Gastroesophageal sphincter (tissue), 3 donors: Measurements from ENCODE around the gene TMEM131.

Source experiments
- CTCF ChIP-seq, 4 experiments: fragments of 200-600 bp in 2 of 4; fragments of 450-650 bp in 2 of 4; sonication (generic) in 1 of 4; IDR thresholded peaks; one replicate each; pipeline ENCODE4 v1.5.1; 2017 to 2019; ENCODE audit warnings: antibody characterized with exemption in 4 of 4, mild to moderate bottlenecking in 2 of 4, moderate library complexity in 2 of 4
- POLR2A ChIP-seq, 2 donors: fragments of 450-650 bp; IDR thresholded peaks; one replicate each; pipeline ENCODE4 v1.6.1; 2017; ENCODE audit warnings: antibody characterized with exemption in 2 of 2, mild to moderate bottlenecking in 2 of 2, moderate library complexity in 1 of 2
- POLR2AphosphoS5 ChIP-seq: sonication (generic); formaldehyde crosslinking; IDR thresholded peaks from one replicate; pipeline ENCODE4 v1.6.1; 2017; ENCODE audit warnings: antibody characterized with exemption

- TF ChIP-seq CTCF (IDR thresholded peaks at IDR 0.05) (no peak), POLR2A (IDR thresholded peaks at IDR 0.05) (no peak), POLR2AphosphoS5 (no peak)
Measured at GRCh38 chr2:97736608-97737330, 259.0 kb downstream of the TMEM131 start.
